Thyroid gland (tissue), 4 donors: Measurements from ENCODE around the gene TOM1.

Experiments used
- CTCF ChIP-seq, 6 experiments: fragments of 200-600 bp in 3 of 6; fragments of 450-650 bp in 3 of 6; sonication (generic) in 3 of 6; IDR thresholded peaks; one replicate each; pipeline ENCODE4 v1.5.1; 2016 to 2019; ENCODE audit warnings: antibody characterized with exemption in 6 of 6, mild to moderate bottlenecking in 2 of 6, inconsistent platforms in 1 of 6, moderate library complexity in 1 of 6
- POLR2A ChIP-seq, 2 donors: fragments of 450-650 bp; IDR thresholded peaks; one replicate each; pipeline ENCODE4 v1.6.1; 2017; ENCODE audit warnings: antibody characterized with exemption in 2 of 2, mild to moderate bottlenecking in 2 of 2, moderate library complexity in 1 of 2

- no peak for TF ChIP-seq POLR2A (IDR thresholded peaks at IDR 0.05)
- no peak for TF ChIP-seq CTCF (IDR thresholded peaks at IDR 0.05)
Measured at GRCh38 chr22:35379146-35379993, 79.7 kb downstream of the TOM1 start.
